Peyer's patch (tissue), 4 donors: ENCODE measurements around the gene FUT2. TPM values are rescaled to one million over a fixed set of nuclear protein-coding genes. Genes with fewer than 3 reads are reported as not detected.

Source experiments
- DNase-seq, 3 donors: peaks; one replicate each; pipeline ENCODE4 v3.0.0-alpha.2; 2017 to 2019
- H3K27ac ChIP-seq, 4 donors: fragments of 200-600 bp; sonication (generic); one replicate each; pipeline ENCODE4 v1.5.1; 2016 to 2019
- H3K27me3 ChIP-seq, 2 donors: fragments of 200-600 bp; sonication (generic); one replicate each; pipeline ENCODE4 v1.5.1; 2019
- H3K36me3 ChIP-seq, 3 donors: fragments of 200-600 bp; sonication (generic); one replicate each; pipeline ENCODE4 v1.5.1; 2016 to 2019
- H3K4me1 ChIP-seq, 4 donors: fragments of 200-600 bp; sonication (generic); one replicate each; pipeline ENCODE4 v1.5.1; 2016 to 2019
- H3K4me3 ChIP-seq, 4 donors: fragments of 200-600 bp; sonication (generic); 1 replicate in 3 of 4; 2 replicates in 1 of 4; pipeline ENCODE4 v1.5.1; 2016 to 2019; ENCODE audit warnings: mild to moderate bottlenecking in 1 of 4
- H3K9me3 ChIP-seq, 4 donors: fragments of 200-600 bp; sonication (generic); one replicate each; pipeline ENCODE4 v1.5.1; 2016 to 2019; ENCODE audit warnings: mild to moderate bottlenecking in 1 of 4
- POLR2A ChIP-seq, 2 donors: fragments of 450-650 bp; IDR thresholded peaks; one replicate each; pipeline ENCODE4 v1.5.1; 2017; ENCODE audit warnings: antibody characterized with exemption in 2 of 2, mild to moderate bottlenecking in 2 of 2, moderate library complexity in 2 of 2
- total RNA-seq, 4 donors: library from RNA; depleted of rRNA; stranded (reverse); fragments of >200 nt; gene quantifications; one replicate each; pipeline ENCODE4 v1.1.0, GENCODE V29; 2016
- TF ChIP-seq, protein P1 (sequence below), 6 experiments: fragments of 450-650 bp in 4 of 6; fragments of 200-600 bp in 2 of 6; sonication (generic) in 1 of 6; IDR thresholded peaks; one replicate each; pipeline ENCODE4 v1.5.1; 2017 to 2019; ENCODE audit warnings: antibody characterized with exemption in 6 of 6, mild to moderate bottlenecking in 3 of 6, moderate library complexity in 1 of 6

FUT2 gene
- total RNA-seq, 4 donors from 2014 or later: 11.6 to 91.6 (median 53.8) TPM

DNA sequence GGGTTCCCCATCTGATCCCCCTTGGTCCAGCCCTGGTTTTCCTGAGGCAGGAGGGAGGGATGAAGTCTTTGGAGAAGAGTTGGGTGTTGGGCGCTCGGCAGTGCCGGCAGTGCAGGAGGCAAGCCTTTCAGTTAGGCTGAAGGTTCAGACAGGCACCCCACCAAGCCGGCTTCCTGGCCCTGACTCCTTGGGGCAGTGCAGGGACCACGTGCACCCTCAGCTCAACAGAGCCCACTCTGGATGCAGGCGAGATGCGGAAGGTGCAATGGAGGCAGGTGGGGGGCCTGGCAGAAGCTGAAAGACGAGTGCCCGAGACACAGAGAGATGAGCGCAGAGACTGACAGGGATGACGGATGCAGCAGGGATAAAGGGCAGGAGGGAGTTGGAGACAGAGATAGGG, 12.7 kb downstream of the FUT2 start:
- H3K27ac ChIP-seq: no peak overlapping the region
- no peak for DNase-seq
- no peak overlapping the region for H3K4me3 ChIP-seq
- H3K9me3 ChIP-seq: no peaks in the 10 kb centered on the region
- H3K4me1 ChIP-seq: peaks cover 0 to 9% (median 4%) of the 10 kb centered on the region in 4 donors
- TF ChIP-seq, protein P1, sequence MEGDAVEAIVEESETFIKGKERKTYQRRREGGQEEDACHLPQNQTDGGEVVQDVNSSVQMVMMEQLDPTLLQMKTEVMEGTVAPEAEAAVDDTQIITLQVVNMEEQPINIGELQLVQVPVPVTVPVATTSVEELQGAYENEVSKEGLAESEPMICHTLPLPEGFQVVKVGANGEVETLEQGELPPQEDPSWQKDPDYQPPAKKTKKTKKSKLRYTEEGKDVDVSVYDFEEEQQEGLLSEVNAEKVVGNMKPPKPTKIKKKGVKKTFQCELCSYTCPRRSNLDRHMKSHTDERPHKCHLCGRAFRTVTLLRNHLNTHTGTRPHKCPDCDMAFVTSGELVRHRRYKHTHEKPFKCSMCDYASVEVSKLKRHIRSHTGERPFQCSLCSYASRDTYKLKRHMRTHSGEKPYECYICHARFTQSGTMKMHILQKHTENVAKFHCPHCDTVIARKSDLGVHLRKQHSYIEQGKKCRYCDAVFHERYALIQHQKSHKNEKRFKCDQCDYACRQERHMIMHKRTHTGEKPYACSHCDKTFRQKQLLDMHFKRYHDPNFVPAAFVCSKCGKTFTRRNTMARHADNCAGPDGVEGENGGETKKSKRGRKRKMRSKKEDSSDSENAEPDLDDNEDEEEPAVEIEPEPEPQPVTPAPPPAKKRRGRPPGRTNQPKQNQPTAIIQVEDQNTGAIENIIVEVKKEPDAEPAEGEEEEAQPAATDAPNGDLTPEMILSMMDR (IDR thresholded peaks at IDR 0.05): no peak
- TF ChIP-seq POLR2A (IDR thresholded peaks at IDR 0.05): no peak
- H3K36me3 ChIP-seq: peaks cover 0 to 5% (median 0%) of the 10 kb centered on the region in 3 donors
- H3K27me3 ChIP-seq: no peaks in the 10 kb centered on the region

GRCh38 chr19:48711106-48711662, 15.4 kb downstream of the FUT2 start:
- no peaks in the 10 kb centered on the region for H3K9me3 ChIP-seq
- no peak overlapping the region for H3K27ac ChIP-seq
- no peaks in the 10 kb centered on the region for H3K27me3 ChIP-seq
- no peak for DNase-seq
- no peaks in the 10 kb centered on the region for H3K36me3 ChIP-seq
- H3K4me3 ChIP-seq: no peak overlapping the region
- peaks cover 0 to 28% (median 14%) of the 10 kb centered on the region in 4 donors for H3K4me1 ChIP-seq
- TF ChIP-seq POLR2A (IDR thresholded peaks at IDR 0.05): no peak
- TF ChIP-seq, protein P1 (IDR thresholded peaks at IDR 0.05): no peak

GRCh38 chr19:48713041-48713863, 17.5 kb downstream of the FUT2 start:
- TF ChIP-seq, protein P1 (IDR thresholded peaks at IDR 0.05): peak in 3 of 6 experiments; percentile 19 to 25 (median 20)
- TF ChIP-seq POLR2A (IDR thresholded peaks at IDR 0.05): no peak
- H3K36me3 ChIP-seq: no peaks in the 10 kb centered on the region
- peak overlapping the region; percentile 59 to 87 (median 74) for H3K27ac ChIP-seq
- H3K4me3 ChIP-seq: peak overlapping the region; percentile 62 to 72 (median 67)
- no peaks in the 10 kb centered on the region for H3K9me3 ChIP-seq
- H3K27me3 ChIP-seq: no peaks in the 10 kb centered on the region
- no peak for DNase-seq
- peaks cover 0 to 40% (median 14%) of the 10 kb centered on the region in 4 donors for H3K4me1 ChIP-seq

GRCh38 chr19:48713864-48714755, 18.3 kb downstream of the FUT2 start:
- Histone ChIP-seq H3K36me3 (no peaks in the 10 kb centered on the region), H3K9me3 (no peaks in the 10 kb centered on the region), H3K27me3 (no peaks in the 10 kb centered on the region), H3K4me3 (peak overlapping the region; percentile 62 to 72 (median 67)), H3K4me1 (peaks cover 0 to 40% (median 14%) of the 10 kb centered on the region in 4 donors), H3K27ac (peak overlapping the region; percentile 77 to 93 (median 86))
- peak; percentile 98 to 100 (median 100) for DNase-seq
- peak; percentile 79 to 92 for TF ChIP-seq POLR2A (IDR thresholded peaks at IDR 0.05)
- TF ChIP-seq, protein P1 (IDR thresholded peaks at IDR 0.05): peak in 1 of 6 experiments; percentile 4
